Neural progenitor cell (in vitro differentiated cells): Measurements from ENCODE around the gene THRB. TPM values are rescaled to one million over a fixed set of nuclear protein-coding genes. Genes with fewer than 3 reads are reported as not detected.

ENCODE experiments used
- DNase-seq: peaks from one replicate; pipeline ENCODE4 v3.0.0-alpha.2; 2016; ENCODE audit warnings: low spot score
- H2AFZ ChIP-seq: fragments of 200-600 bp; sonication (generic); replicated peaks from 2 replicates; pipeline ENCODE4 v1.6.1; 2016; ENCODE audit warnings: antibody characterized with exemption
- H3F3A ChIP-seq: fragments of 200-600 bp; sonication (generic); 2 replicates; pipeline ENCODE4 v1.6.1; 2016; ENCODE audit warnings: antibody characterized with exemption, low read depth
- H3K27ac ChIP-seq: fragments of 200-600 bp; sonication (generic); 2 replicates; pipeline ENCODE4 v1.5.1; 2016; ENCODE audit warnings: mild to moderate bottlenecking
- H3K27me3 ChIP-seq: fragments of 200-600 bp; sonication (generic); 2 replicates; pipeline ENCODE4 v1.6.1; 2016; ENCODE audit warnings: mild to moderate bottlenecking, moderate library complexity
- H3K36me3 ChIP-seq: fragments of 200-600 bp; sonication (generic); 2 replicates; pipeline ENCODE4 v1.5.1; 2016
- H3K4me1 ChIP-seq: fragments of 200-600 bp; sonication (generic); 2 replicates; pipeline ENCODE4 v1.6.1; 2016; ENCODE audit warnings: mixed run types
- H3K4me2 ChIP-seq: fragments of 200-600 bp; sonication (generic); 2 replicates; pipeline ENCODE4 v1.6.1; 2016
- H3K4me3 ChIP-seq: fragments of 200-600 bp; sonication (generic); 2 replicates; pipeline ENCODE4 v1.5.1; 2016
- H3K79me2 ChIP-seq: fragments of 200-600 bp; sonication (generic); 2 replicates; pipeline ENCODE4 v1.6.1; 2016; ENCODE audit warnings: low read depth
- H3K9ac ChIP-seq: fragments of 200-600 bp; sonication (generic); 2 replicates; pipeline ENCODE4 v1.6.1; 2016
- H3K9me3 ChIP-seq: fragments of 200-600 bp; sonication (generic); 2 replicates; pipeline ENCODE4 v1.5.1; 2016; ENCODE audit warnings: low read depth
- H4K20me1 ChIP-seq: fragments of 200-600 bp; sonication (generic); 2 replicates; pipeline ENCODE4 v1.6.1; 2016; ENCODE audit warnings: low read depth
- H3K27ac Mint-ChIP-seq: 3 replicates; pipeline ENCODE4 v1.8.0; 2021; ENCODE audit warnings: mixed read lengths
- H3K27me3 Mint-ChIP-seq: 2 replicates; pipeline ENCODE4 v1.8.0; 2022; ENCODE audit warnings: low read depth, mild to moderate bottlenecking, inconsistent platforms, moderate library complexity, mixed read lengths; ENCODE audit not compliant: insufficient read depth
- H3K36me3 Mint-ChIP-seq: 3 replicates; pipeline ENCODE4 v1.8.0; 2021; ENCODE audit warnings: mixed read lengths
- H3K4me1 Mint-ChIP-seq: 3 replicates; pipeline ENCODE4 v1.8.0; 2021; ENCODE audit warnings: mixed read lengths
- H3K4me3 Mint-ChIP-seq: 3 replicates; pipeline ENCODE4 v1.8.0; 2021; ENCODE audit warnings: mild to moderate bottlenecking, moderate library complexity, mixed read lengths
- H3K9me3 Mint-ChIP-seq: 3 replicates; pipeline ENCODE4 v1.8.0; 2020; ENCODE audit warnings: mixed read lengths
- EZH2 ChIP-seq: fragments of 200-600 bp; sonication (generic); IDR thresholded peaks from 2 replicates; pipeline ENCODE4 v1.6.1; 2017; ENCODE audit warnings: antibody characterized with exemption, mild to moderate bottlenecking, moderate library complexity
- EZH2phosphoT487 ChIP-seq: fragments of 200-600 bp; sonication (generic); IDR thresholded peaks from 2 replicates; pipeline ENCODE4 v1.6.1; 2017; ENCODE audit warnings: antibody characterized with exemption
- total RNA-seq: library from RNA; depleted of rRNA; stranded (reverse); fragments of >200 nt; gene quantifications from 2 replicates; pipeline ENCODE4 v1.2.3, GENCODE V29; 2015; ENCODE audit warnings: low replicate concordance
- TF ChIP-seq, protein P1 (sequence below): fragments of 200-600 bp; sonication (generic); IDR thresholded peaks from 2 replicates; pipeline ENCODE4 v1.5.1; 2017; ENCODE audit warnings: antibody characterized with exemption, mild to moderate bottlenecking

Gene THRB
- total RNA-seq, 1 donor from 2014 or later, result 1.2 TPM

DNA sequence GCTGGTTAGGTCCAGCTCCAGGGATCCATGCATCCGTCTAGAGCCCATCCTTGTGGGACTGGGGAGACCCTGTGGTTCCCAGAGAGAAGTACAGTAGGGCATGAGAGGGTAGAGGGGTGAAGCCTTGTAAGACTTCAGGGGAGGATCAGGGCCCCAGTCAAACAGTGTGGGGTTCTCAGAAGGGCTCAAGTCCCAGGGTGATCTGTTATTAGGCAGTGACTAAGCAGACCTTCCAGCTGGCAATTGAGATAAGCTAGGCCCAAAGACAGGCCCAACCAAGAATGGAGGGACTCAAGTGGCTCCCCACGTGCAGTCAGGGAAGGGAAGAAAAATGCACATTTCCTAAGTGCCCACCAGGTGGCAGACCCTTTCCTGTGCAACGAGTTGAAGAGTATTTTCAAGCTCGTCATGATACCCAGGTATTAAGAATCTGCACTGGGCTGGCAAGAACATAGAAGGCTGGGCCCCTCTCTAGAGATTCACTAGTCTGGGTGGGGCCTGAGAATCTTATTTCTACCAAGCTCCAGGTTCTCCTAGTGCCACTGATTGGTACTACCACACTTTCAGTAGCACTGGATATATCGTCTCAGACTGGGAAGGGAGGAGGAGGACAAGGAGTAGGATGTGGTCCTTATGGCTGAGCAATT, 308.8 kb downstream of the THRB start:
- Histone ChIP-seq H3K36me3 (no peaks in the 10 kb centered on the region), H3K4me1 (no peaks in the 10 kb centered on the region), H4K20me1 (no peaks in the 10 kb centered on the region), H3K9me3 (no peaks in the 10 kb centered on the region), H3K27me3 (no peaks in the 10 kb centered on the region), H3K9ac (no peak overlapping the region), H2AFZ (peak overlapping the region; percentile 82), H3K4me3 (no peak overlapping the region), H3K4me2 (no peak overlapping the region), H3K27ac (no peak overlapping the region), H3K79me2 (no peaks in the 10 kb centered on the region), H3F3A (no peaks in the 10 kb centered on the region)
- H3K9me3 Mint-ChIP-seq, result no peaks in the 10 kb centered on the region
- DNase-seq, result peak; percentile 75
- H3K36me3 Mint-ChIP-seq, result no peaks in the 10 kb centered on the region
- H3K27ac Mint-ChIP-seq, result peak overlapping the region; percentile 69
- no peaks in the 10 kb centered on the region for H3K4me1 Mint-ChIP-seq
- no peaks in the 10 kb centered on the region for H3K27me3 Mint-ChIP-seq
- TF ChIP-seq EZH2phosphoT487 (no peak), EZH2 (no peak)
- TF ChIP-seq, protein P1, sequence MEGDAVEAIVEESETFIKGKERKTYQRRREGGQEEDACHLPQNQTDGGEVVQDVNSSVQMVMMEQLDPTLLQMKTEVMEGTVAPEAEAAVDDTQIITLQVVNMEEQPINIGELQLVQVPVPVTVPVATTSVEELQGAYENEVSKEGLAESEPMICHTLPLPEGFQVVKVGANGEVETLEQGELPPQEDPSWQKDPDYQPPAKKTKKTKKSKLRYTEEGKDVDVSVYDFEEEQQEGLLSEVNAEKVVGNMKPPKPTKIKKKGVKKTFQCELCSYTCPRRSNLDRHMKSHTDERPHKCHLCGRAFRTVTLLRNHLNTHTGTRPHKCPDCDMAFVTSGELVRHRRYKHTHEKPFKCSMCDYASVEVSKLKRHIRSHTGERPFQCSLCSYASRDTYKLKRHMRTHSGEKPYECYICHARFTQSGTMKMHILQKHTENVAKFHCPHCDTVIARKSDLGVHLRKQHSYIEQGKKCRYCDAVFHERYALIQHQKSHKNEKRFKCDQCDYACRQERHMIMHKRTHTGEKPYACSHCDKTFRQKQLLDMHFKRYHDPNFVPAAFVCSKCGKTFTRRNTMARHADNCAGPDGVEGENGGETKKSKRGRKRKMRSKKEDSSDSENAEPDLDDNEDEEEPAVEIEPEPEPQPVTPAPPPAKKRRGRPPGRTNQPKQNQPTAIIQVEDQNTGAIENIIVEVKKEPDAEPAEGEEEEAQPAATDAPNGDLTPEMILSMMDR, result peak; percentile 67
- H3K4me3 Mint-ChIP-seq, result peak overlapping the region; percentile 35

DNA sequence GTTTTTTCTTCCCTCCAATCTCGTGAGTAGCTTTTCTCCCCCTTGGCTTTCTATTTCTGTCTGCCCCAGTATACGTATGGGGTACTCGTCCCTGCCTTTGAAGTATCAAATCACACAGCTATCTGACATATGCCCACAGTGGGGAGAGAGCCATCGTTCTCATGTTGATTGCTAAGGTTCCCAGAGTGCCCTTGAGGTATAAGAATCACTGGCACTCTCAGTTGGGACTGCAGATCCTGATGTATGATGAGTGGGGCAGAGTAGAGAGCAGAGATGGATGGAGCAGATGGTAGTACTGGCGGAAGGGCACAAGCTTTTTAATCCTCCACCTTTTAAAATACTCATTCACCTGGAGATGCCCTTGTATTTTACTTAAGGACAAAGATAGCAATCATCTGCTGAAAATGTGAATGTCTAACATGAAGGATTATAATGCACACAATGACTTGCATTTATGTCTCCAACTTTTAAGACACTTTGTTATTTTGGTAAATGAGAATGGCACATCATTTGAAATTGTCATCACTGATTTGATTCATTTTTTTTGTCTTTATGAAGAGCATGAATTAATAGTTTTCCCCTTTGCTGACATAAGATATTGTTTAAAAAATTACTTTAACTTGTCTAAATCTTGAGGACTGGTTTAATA, 310.0 kb downstream of the THRB start:
- H3K4me3 Mint-ChIP-seq, result no peak overlapping the region
- H3K4me1 Mint-ChIP-seq, result no peaks in the 10 kb centered on the region

DNA sequence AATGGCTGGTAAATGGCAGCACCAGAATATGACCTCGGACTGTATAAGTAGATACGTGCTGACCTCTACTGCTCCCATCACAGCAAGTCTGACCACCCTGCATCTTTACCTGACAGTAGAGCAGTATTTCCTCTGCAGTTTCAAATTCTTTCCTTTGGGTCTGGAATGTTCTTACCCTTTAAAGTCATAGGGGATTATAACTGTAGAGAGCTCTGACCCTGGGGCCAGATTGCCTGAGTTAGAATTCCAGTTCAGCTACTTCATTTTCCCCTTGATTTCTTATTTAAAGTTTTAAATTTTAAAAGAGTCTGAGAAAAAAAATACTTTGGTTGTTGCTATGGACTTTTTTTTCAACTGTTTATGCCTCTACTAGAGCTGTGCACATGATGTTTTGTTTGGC, 311.9 kb downstream of the THRB start:
- no peak for TF ChIP-seq EZH2
- TF ChIP-seq EZH2phosphoT487, result no peak
- TF ChIP-seq, protein P1, result no peak

More for the DNA sequence above, 310.0 kb downstream of the THRB start:
- Histone ChIP-seq H3K27me3 (no peaks in the 10 kb centered on the region), H3K79me2 (no peaks in the 10 kb centered on the region), H3K36me3 (no peaks in the 10 kb centered on the region), H3K4me2 (no peak overlapping the region), H3K9ac (no peak overlapping the region), H3K9me3 (no peaks in the 10 kb centered on the region), H3F3A (no peaks in the 10 kb centered on the region), H3K4me1 (no peaks in the 10 kb centered on the region), H3K27ac (no peak overlapping the region), H3K4me3 (no peak overlapping the region), H2AFZ (no peak overlapping the region), H4K20me1 (no peaks in the 10 kb centered on the region)
- no peaks in the 10 kb centered on the region for H3K27me3 Mint-ChIP-seq
- TF ChIP-seq, protein P1, result no peak
- TF ChIP-seq EZH2, result no peak
- TF ChIP-seq EZH2phosphoT487, result no peak
- no peak overlapping the region for H3K27ac Mint-ChIP-seq
- H3K36me3 Mint-ChIP-seq, result no peaks in the 10 kb centered on the region
- no peaks in the 10 kb centered on the region for H3K9me3 Mint-ChIP-seq
- no peak for DNase-seq

More for the DNA sequence above, 311.9 kb downstream of the THRB start:
- Histone ChIP-seq H3K36me3 (no peaks in the 10 kb centered on the region), H3K4me1 (no peaks in the 10 kb centered on the region), H3K9ac (no peak overlapping the region), H4K20me1 (no peaks in the 10 kb centered on the region), H3K4me2 (no peak overlapping the region), H3K27me3 (no peaks in the 10 kb centered on the region), H3K79me2 (no peaks in the 10 kb centered on the region), H3K27ac (no peak overlapping the region), H2AFZ (no peak overlapping the region), H3F3A (no peaks in the 10 kb centered on the region), H3K9me3 (no peaks in the 10 kb centered on the region), H3K4me3 (no peak overlapping the region)
- H3K4me1 Mint-ChIP-seq, result no peaks in the 10 kb centered on the region
- no peaks in the 10 kb centered on the region for H3K27me3 Mint-ChIP-seq
- H3K4me3 Mint-ChIP-seq, result no peak overlapping the region
- no peak for DNase-seq
- H3K9me3 Mint-ChIP-seq, result no peaks in the 10 kb centered on the region
- no peak overlapping the region for H3K27ac Mint-ChIP-seq
- no peaks in the 10 kb centered on the region for H3K36me3 Mint-ChIP-seq
